ENCODE data around the gene NUDCD2.

Gene NUDCD2

GRCh38 chr5:163459819-163460561 lies at the start of gene NUDCD2:
Gene NUDCD2, minus strand, starts transcription at chr5:163460102. Its CDS starts 52 bp downstream, at chr5:163460050.
- DNase-seq = peak; percentile 99

- no peak for DNase-seq
Measured at GRCh38 chr5:163509291-163509951, 49.5 kb upstream of the NUDCD2 start.

- DNase-seq = peak in 1 of 2 experiments; percentile 28
Measured at GRCh38 chr5:163508753-163509152, 48.9 kb upstream of the NUDCD2 start.

GRCh38 chr5:163506726-163507125 lies 46.8 kb upstream of the NUDCD2 start:
- DNase-seq = peak in 1 of 2 experiments; percentile 44

GRCh38 chr5:163506095-163506457 lies 46.2 kb upstream of the NUDCD2 start:
- no peak for DNase-seq

- DNase-seq = peak; percentile 93 to 96
Measured at GRCh38 chr5:163505368-163506094, 45.6 kb upstream of the NUDCD2 start, which contains the start of gene MAT2B. Gene MAT2B, plus strand, starts transcription at chr5:163505619. Its CDS starts 68 bp downstream, at chr5:163505687.

GRCh38 chr5:163505049-163505367 lies 45.1 kb upstream of the NUDCD2 start:
- DNase-seq = peak in 1 of 2 experiments; percentile 49

- DNase-seq = peak; percentile 53 to 64
Measured at GRCh38 chr5:163504079-163504931, 44.4 kb upstream of the NUDCD2 start.

- DNase-seq = peak; percentile 89 to 92
Measured at GRCh38 chr5:163503106-163504078, 43.5 kb upstream of the NUDCD2 start.

- DNase-seq = no peak
Measured at GRCh38 chr5:163502521-163502920, 42.6 kb upstream of the NUDCD2 start.

- no peak for DNase-seq
Measured at GRCh38 chr5:163498886-163499285, 39.0 kb upstream of the NUDCD2 start.

GRCh38 chr5:163497315-163497714 lies 37.4 kb upstream of the NUDCD2 start:
- DNase-seq = no peak

- DNase-seq = no peak
Measured at GRCh38 chr5:163496286-163496685, 36.4 kb upstream of the NUDCD2 start.

- no peak for DNase-seq
Measured at GRCh38 chr5:163489745-163490075, 29.8 kb upstream of the NUDCD2 start.

- peak in 1 of 2 experiments; percentile 34 for DNase-seq
Measured at GRCh38 chr5:163489055-163489744, 29.3 kb upstream of the NUDCD2 start.

- DNase-seq = no peak
Measured at GRCh38 chr5:163478982-163479271, 19.0 kb upstream of the NUDCD2 start.

- DNase-seq = no peak
Measured at GRCh38 chr5:163478126-163478981, 18.5 kb upstream of the NUDCD2 start.

- peak; percentile 56 to 79 for DNase-seq
Measured at GRCh38 chr5:163475411-163475810, 15.5 kb upstream of the NUDCD2 start.

GRCh38 chr5:163473635-163474243 lies 13.8 kb upstream of the NUDCD2 start:
- peak; percentile 47 to 52 for DNase-seq

GRCh38 chr5:163467682-163468081 lies 7.8 kb upstream of the NUDCD2 start:
- DNase-seq = no peak

Measured in Kasumi-1 (cell line).